ENCODE data around the gene OBSCN.
"Not testable (repeated sequence)": the region's sequence is repeated elsewhere in the genome, so short reads cannot be mapped to it uniquely, and the experiment has no call there.

OBSCN gene

GRCh38 chr1:228228601-228229074, 20.8 kb downstream of the OBSCN start:
- DNase-seq = no peak

GRCh38 chr1:228231189-228231588, 23.3 kb downstream of the OBSCN start:
- no peak for DNase-seq

GRCh38 chr1:228233136-228233535, 25.3 kb downstream of the OBSCN start:
- DNase-seq = no peak

GRCh38 chr1:228234921-228235320, 27.1 kb downstream of the OBSCN start:
- no peak for DNase-seq

- DNase-seq = no peak
Observed at GRCh38 chr1:228236744-228237143, 28.9 kb downstream of the OBSCN start.

GRCh38 chr1:228238007-228238406, 30.2 kb downstream of the OBSCN start:
- no peak for DNase-seq

GRCh38 chr1:228238461-228238860, 30.6 kb downstream of the OBSCN start:
- no peak for DNase-seq

- DNase-seq = no peak
Observed at GRCh38 chr1:228240411-228241240, 32.8 kb downstream of the OBSCN start.

GRCh38 chr1:228241259-228241658, 33.4 kb downstream of the OBSCN start:
- no peak for DNase-seq

- no peak for DNase-seq
Observed at GRCh38 chr1:228242409-228242808, 34.6 kb downstream of the OBSCN start.

- no peak for DNase-seq
Observed at GRCh38 chr1:228243093-228243492, 35.2 kb downstream of the OBSCN start.

GRCh38 chr1:228243989-228244388, 36.1 kb downstream of the OBSCN start:
- DNase-seq = not testable (repeated sequence)

- no peak for DNase-seq
Observed at GRCh38 chr1:228245111-228245510, 37.3 kb downstream of the OBSCN start.

GRCh38 chr1:228246216-228246900, 38.5 kb downstream of the OBSCN start:
- no peak for DNase-seq

- no peak for DNase-seq
Observed at GRCh38 chr1:228249513-228250305, 41.9 kb downstream of the OBSCN start.

- DNase-seq = not testable (repeated sequence)
Observed at GRCh38 chr1:228252476-228252875, 44.6 kb downstream of the OBSCN start.

- DNase-seq = no peak
Observed at GRCh38 chr1:228256626-228257375, 49.0 kb downstream of the OBSCN start.

- DNase-seq = no peak
Observed at GRCh38 chr1:228258486-228258885, 50.6 kb downstream of the OBSCN start.

- DNase-seq = no peak
Observed at GRCh38 chr1:228259368-228259894, 51.6 kb downstream of the OBSCN start.

GRCh38 chr1:228259951-228260350, 52.1 kb downstream of the OBSCN start:
- no peak for DNase-seq

- no peak for DNase-seq
Observed at GRCh38 chr1:228261706-228262105, 53.9 kb downstream of the OBSCN start.

GRCh38 chr1:228262475-228262874, 54.6 kb downstream of the OBSCN start:
- no peak for DNase-seq

Measured in GDM1 (cell line).